GM12872 (cell line): ENCODE data around the gene PLK5.

Source experiments
- CTCF ChIP-seq: IDR thresholded peaks from 3 replicates; pipeline ENCODE4 v1.5.1; 2011; ENCODE audit warnings: low read depth, mild to moderate bottlenecking, low read length, moderate library complexity; ENCODE audit not compliant: insufficient read depth

The PLK5 gene

GRCh38 chr19:1567848-1568227 lies 44.0 kb downstream of the PLK5 start:
- no peak for TF ChIP-seq CTCF

- TF ChIP-seq CTCF: no peak
Measured at GRCh38 chr19:1568320-1569019, 44.6 kb downstream of the PLK5 start, which contains the start of gene MEX3D. MEX3D (minus strand) TSS chr19:1568325; CDS start chr19:1568058, 267 bp downstream.

- TF ChIP-seq CTCF: no peak
Measured at GRCh38 chr19:1569997-1570396, 46.1 kb downstream of the PLK5 start.

- TF ChIP-seq CTCF: no peak
Measured at GRCh38 chr19:1570836-1571235, 47.0 kb downstream of the PLK5 start.

GRCh38 chr19:1571358-1571757 lies 47.5 kb downstream of the PLK5 start:
- no peak for TF ChIP-seq CTCF

GRCh38 chr19:1572795-1573194 lies 48.9 kb downstream of the PLK5 start:
- no peak for TF ChIP-seq CTCF

GRCh38 chr19:1574354-1575136 lies 50.7 kb downstream of the PLK5 start:
- no peak for TF ChIP-seq CTCF
